HG03135 (cell line): ENCODE results near the gene SPART.
"Not testable (repeated sequence)": the region's sequence is repeated elsewhere in the genome, so short reads cannot be mapped to it uniquely, and the experiment has no call there.

Experiments
- ATAC-seq: cut with Tn5 transposase; IDR thresholded peaks from one replicate; pipeline ENCODE4 v1.9.1; 2021; ENCODE audit warnings: mild to moderate bottlenecking, moderate library complexity; ENCODE audit not compliant: unreplicated experiment

Gene SPART

DNA sequence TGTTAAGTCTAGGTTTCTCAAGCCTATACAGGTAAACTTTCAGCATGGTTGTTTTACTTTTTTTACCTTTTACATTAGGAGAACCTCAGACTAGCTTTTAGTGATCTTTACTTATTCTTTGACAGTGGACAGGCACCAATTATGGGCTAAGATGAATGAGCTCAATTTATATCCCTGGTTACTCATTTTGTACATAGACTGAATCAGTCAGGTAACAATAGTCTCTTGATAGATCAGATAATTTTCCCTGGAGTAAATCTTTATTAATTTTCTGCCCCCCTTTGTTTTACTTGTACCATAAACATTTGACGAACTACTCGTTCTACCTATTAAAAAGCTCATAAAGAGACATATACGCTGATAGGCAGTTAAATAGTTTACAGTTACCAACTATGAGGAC, 22.8 kb downstream of the SPART start:
- ATAC-seq, result no peak

DNA sequence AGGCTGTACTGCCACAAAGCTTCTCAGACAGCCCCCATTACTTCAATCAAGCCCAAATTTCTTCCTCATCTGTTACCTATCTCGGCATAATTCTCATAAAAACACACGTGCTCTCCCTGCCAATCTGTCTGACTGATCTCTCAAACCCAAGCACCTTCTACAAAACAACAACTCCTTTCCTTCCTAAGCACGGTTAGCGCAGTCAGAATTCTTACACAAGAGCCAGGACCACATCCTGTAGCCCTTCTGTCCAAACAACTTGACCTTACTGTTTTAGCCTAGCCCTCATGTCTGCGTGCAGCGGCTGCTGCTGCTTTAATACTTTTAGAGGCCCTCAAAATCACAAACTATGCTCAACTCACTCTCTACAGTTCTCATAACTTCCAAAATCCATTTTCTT, 26.4 kb downstream of the SPART start:
- ATAC-seq, result not testable (repeated sequence)

DNA sequence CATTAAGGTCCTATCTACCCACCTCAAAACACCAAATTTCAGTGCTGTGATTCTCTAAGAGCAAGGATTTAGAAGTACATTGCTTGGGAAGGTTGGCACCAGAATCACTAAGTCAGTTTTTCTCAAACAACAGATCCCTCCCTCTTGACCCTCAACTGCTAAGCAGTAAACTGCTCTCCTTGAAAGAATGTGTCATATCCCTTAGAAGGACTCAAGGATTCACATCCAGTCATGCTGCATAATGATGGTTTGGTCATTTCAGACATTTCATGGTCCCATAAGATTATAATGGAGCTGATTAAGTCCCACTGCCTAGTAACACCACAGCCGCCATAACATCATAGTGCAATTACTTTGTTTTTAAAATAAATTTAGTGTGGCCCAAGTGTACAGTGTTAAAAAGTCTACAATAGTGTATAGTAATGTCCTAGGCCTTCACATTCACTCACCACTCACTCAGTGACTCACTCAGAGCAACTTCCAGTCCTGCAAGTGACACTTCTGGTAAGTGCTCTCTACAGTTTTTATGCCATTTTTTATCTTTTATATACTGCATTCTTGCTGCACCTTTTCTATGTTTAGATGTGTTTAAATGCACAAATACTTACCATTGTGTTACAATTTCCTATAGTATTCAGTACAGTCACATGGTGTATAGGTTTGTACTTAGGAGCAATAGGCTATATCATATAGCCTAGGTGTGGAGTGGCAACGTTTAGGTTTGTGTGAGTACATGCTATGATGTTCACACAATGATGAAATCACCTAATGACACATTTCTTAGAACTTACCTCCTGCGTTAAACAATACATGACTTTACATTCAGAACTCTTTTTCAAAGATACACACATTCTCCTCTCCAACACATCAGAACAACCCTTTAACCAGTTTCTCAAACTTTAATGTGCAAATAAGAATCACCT, 32.9 kb downstream of the SPART start:
- ATAC-seq, result no peak

DNA sequence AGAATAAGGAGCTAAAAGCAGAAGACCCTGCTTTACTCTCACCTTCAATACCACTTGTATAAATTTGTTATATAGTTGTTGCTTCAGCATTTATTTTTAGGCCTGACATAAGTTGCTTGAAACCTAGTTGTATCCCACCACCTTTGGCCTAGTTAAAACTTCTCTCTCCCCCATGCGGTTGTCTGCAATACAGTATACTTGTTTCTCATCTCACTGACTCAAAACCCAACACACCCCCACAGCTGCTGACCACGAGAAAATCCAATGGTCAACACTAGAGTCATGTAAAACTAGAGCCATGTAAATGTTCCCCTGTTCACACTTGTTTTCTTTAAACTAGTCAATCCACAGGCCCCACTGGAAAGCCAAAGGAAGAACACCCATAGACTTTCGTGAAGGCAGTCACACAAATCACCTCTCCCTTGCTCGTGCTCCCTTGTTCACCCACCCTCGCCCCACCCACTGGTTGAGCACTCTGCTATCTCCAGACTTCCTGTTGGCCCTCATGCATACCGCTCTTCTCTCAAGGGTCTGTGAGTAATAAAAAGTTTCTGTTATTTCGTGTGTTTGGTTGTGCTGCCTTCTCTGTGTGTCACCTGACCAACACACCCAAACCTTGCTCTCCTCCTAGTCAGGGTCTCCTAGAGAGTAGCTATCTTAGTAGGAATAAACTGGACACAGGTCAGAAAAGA, 35.6 kb downstream of the SPART start:
- no peak for ATAC-seq

DNA sequence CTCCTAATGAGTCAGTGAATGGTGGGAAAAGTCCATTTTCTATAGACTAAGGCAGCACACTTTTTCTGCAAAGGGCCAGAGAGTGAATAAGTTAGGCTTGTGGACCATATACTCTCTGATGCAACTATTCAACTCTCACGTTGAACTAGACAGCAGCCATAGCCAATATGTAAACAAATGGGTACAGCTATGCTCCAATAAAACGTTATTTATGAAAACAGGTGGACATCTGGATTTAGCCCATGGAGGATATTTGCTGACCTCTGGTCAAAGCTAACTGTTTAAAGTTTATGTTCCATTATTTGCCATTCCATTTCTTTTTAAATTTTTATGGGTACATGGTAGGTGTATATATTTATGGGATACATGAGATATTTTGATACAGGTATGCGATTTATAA, 43.9 kb downstream of the SPART start:
- no peak for ATAC-seq

DNA sequence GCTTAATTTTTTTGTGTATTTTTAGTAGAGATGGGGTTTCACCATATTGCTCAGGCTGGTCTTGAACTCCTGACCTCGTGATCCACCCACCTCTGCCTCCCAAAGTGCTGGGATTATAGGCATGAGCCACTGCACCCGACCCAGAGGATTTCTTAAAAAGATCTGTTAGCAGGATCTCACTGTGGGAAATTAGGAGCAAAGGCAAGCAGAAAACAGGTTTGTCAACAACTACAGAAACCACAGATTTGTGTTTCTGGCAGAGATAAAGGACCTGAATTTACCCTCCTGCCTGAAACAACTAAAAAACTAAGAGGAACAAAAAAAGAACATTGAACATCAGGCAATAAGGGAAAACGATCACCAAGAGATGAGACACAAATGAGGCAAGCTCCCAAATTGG, 46.7 kb downstream of the SPART start:
- ATAC-seq, result not testable (repeated sequence)

DNA sequence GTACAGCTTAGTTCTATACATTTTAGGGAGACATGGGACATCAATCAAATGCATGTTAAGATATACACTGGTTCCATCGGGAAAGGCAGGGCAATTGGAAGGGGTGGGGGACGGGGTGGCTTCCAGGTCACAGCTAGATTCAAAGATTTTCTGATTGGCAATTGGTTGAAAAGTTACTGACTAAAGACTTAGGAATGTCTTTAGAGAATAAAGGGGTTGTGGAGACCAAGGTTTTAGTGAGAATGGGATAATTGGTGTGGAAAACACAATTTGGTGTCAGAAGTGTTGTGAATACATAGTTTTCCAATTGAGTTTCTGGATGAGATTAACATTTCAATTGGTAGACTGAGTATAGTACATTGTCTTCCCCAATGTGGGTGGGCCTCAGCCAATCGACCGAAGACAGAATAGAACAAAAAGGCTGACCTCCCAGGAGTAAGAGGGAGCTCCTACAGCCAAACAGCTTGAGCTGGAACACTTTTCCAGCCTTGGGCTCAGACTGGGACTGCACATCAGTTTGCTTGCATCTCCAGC, 47.6 kb downstream of the SPART start:
- ATAC-seq, result no peak

DNA sequence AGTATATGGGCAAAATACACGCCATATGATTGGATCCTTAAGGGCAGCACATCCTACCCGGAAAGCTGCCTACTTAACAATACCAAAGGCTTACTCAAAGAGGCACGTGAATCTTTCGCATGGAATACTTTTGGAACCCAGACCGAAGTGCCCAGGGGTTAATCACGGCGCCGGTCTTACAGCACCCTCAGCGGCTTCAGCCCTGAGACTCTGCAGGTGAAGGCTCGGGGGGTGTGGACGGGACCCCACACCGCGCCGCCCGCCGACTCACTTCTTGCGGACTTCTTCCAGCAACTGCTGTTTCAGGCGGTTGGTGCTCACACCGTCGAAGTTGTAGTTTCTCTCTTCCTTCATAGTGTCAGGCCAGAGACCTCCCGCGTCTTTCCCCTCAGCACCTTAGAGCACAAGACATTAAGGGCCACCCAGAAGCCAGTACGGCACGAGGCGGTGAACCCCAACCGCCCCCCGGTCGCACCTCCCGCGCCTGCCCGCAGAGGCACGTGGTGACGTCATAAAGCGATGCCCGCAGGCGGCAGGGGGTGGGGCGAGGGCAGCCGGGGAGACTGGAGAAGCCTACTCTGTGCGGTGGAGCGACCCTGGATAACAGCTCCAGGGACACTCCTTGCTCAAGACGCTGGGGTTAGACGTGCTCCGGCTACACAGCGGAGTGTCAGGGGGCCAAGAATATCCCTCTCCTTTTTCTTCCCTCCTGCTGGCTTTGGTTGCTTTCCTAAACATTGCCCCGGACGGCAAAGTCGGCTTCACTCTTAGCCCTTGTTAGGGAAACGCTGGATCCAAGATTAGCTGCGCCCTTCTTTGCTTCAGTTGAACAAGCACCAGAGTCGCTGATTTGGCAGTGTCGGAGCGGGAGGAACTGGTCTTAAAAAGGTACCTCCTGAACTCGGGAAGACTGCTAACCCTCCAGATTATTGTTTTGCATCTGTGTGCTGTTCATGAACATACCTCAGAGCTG, 48.5 kb downstream of the SPART start, which contains the start of gene CCDC169:
Gene CCDC169 (minus strand): TSS at position 449 of the 973 bp plus-strand sequence. CDS start 95 bp downstream, at position 354.
- no peak for ATAC-seq

DNA sequence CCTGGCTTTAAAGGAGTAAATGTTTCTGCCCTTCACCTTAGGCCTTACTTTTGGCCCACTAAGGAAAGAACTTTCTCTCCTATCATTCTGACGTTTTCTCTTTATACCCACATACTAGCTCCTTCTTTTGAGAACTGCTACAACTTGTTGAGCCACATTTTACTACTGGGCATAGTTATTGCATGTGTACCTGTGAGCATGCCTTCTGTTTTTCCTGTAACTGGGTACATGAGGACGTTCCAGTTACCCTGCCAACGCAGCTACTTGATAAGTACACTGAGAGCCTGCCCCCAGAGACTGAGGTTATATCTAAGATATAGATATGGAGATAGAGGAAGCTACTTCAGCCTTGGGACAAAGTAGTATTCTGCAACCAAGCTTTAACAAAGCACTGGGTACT, 52.1 kb downstream of the SPART start:
- ATAC-seq, result no peak

DNA sequence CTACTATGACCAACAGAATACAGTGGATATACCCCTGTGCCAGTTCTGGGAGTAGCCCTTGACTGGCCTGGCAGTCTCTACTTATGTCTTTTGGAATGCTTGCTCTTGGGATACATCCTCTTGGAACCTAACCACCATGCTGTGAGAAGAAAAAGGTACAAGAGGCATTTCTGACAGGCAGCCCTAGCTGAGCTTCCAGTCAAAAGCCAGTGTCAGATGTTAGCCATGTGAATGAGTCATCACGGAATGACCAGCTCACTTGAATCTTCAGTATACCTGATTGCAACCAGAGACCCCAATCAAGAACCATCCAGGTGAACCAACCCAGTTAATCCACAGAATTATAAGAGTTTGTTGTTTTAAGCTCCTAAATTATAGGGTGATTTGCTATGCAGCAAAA, 52.7 kb downstream of the SPART start:
- no peak for ATAC-seq

DNA sequence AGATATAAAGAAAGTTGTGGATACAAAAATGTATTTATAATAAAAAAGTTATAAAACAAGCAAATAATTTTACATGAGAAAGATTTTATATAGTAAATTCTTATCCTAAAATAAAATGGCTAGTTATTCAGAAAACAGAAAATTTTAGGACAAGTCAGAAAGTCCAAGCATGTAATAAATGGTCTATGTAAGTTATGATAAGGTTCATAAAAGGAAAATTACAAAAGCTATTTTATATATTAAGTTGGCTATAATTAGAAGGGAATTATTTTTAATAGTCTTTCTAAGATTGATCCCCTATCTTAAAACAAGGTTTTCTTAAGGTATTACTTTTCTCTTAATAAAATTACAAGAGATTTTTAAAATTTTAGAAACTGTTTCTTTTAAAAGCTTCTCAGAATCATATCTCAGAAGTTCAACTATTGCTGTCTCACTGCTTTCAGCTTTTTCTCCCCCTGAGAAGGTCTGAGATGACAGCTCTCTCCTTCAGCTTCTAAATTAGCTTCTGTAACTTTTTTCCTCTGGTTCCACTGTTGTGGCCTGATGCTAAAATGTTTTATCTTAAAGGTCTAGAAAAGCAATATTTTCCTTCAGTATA, 57.3 kb downstream of the SPART start:
- no peak for ATAC-seq

DNA sequence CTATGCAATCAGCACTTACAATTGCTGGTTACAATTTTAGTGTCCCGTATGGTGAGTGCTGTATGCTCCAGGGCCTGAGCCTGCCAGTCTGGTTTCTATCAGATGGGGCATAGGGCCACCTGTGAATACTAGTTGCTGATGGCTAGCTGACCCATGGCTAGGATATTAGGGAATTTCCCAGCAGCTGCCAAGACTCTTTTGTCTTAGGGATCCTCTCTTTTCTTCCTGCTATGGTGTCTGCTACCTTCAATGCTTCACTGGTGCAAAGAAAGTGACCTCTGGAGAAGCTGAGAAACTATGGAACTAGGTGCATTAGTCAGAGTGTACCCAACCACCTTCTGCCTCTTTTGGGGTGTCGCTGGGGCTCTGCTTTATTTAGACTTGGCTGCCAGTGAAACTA, 60.2 kb downstream of the SPART start:
- ATAC-seq, result no peak

DNA sequence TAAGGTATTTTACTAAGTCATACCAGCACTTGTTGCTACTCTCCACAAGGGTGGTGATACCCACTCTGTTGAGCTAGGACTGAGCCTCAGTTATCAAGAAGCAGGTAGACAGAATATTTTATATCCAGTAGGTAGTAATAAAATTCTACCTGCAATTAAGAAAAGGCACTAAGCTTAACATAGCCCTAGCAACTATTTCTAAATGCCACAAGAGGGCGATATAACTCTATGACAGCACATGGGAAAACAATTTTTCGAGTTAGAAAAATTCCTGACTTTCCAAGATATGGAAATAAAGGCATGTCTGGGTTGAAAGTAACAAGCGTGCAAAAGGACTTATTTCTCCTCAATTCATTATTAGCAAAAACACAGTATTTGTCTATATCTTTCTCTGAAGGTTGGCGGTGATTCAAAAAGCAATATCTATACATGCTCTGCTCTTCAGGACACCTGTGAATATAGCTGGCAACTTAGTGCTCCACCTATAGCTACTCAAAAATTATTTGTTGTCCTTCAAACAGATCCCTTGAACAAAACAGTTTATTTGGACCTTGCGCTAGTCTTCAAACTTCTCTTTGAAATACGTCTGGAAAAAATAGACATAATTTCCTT, 63.3 kb downstream of the SPART start:
- ATAC-seq, result no peak

DNA sequence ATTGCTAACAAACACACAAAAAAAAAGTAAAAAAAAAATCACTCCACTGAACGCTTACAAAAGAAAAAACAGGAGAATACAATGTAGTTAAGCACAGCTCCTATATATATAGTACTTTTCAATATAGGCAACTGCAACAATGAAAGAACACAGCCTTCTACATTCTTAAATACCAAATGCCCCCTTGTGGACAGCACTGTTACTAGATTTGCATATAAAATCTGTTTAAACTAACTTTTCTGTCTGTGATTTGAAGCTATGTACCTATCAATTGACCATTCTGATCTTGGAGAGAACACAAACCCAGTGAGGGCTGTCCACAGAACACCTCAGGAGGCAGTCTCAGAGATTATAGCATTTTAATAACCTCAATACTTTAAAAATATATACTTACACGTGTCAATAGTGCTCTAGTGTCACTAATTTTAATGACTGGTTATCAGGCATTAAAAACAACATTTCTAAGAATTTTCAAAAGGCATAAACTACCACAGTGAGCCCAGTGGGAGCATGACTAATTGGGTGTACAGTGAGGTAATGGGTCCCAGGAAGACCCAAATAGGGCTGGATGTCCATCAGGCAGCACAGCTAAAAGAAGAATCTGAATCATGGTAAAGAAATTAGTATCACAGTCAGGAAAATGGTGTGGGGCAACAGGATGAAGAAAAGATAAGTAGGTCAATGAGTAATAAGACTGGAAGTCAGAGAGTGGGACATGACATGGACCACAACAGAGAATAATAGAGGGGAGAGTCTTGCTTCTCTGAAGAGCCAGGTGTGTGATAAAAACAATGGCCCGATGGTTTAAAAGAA, 70.8 kb downstream of the SPART start:
- no peak for ATAC-seq

DNA sequence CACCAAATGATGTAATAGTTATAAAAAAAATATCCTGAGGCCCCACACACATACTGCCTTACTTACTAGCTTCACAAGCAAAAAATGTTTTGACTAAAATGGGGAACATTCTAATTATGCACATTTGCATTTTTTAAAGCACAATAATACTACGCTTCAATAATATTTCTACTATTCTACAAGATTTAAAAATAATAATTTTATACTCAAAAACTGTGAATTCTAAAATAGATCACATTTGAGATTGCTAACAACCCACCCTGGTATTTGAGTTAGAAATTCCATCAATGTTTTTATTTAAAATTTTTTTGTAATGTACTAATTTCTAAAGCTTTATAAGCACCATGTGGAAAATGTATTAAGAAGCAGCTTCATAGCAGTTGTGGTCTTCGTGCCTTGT, 72.8 kb downstream of the SPART start:
- ATAC-seq, result no peak

DNA sequence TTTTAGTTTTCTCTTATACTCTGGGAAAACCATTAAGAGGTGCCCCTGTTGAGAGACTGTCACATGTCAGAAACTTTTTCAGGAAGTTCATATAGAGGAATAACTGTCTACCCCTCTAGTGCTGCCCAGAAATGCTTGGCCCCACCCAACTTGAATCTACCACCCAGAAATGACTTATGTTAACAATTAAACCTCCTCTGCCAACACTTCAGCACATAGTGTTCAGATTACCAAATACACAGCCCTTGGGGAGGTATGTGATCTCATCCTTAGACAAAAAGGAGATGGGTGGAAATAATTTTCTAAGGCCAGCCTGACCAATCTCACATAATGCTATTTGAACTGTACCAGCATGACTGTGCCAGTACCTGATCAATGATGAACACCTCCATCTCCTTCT, 84.2 kb downstream of the SPART start:
- no peak for ATAC-seq

DNA sequence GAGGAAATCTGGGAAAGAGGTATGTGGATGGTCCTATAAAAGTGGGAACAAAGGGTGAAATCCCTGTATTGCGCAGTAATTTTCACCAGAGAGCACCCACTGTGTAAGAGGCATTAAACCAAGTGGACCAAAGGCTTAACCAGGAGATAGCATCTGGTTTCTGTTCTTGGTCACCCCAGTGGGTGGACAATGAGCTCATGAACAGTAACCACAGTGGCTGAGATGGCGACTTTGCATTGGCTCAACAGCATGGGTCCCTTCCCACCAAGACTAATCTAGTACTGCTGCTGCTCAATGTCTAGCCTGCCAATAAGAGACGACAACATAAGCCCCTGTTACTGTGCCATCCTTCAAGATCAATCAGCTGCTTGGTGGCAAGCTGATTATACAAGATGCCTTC, 85.2 kb downstream of the SPART start:
- no peak for ATAC-seq

DNA sequence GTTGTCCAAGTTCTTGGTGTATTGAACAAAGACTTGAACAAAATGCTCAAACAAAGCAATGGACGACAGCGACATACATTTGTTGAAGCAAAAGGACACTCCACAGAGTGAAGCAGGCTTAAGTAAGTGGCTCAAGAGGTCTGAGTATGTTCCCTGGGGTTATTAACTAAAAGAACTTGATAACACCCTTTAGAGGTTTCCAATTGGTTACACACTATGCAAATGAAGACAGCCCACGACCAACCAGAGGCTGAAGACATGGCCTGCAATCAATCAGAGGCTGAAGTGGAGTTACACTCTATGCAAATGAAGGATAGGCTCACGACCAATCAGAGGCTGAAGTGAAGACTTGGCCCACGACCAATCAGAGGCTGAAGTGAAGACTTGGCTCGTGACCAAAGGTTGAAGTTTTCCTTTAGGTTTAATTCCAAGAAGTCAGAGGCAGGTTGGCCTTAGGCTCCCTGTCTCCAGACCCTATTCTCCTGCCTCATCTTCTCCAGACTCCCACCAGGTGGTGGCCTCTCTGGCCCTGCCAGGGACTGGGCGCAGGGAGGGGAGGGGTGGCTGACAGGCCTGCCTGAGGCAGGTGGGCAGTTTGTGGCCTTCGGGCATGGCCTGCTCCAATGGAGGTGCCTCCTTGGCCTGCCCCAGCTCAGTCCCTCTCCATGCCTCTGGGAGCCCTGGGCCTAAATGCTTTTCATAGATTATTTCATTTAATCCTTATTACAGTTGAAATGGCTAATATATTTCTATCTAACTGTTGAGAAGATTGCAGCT, 86.6 kb downstream of the SPART start:
- no peak for ATAC-seq
